ENCODE data around the gene SNRPB2. TPM values are rescaled to one million over a fixed set of nuclear protein-coding genes. Genes with fewer than 3 reads are reported as not detected.

Gene SNRPB2
- total RNA-seq, 2 experiments from 2014 or later: 50.0 to 97.2 TPM

DNA sequence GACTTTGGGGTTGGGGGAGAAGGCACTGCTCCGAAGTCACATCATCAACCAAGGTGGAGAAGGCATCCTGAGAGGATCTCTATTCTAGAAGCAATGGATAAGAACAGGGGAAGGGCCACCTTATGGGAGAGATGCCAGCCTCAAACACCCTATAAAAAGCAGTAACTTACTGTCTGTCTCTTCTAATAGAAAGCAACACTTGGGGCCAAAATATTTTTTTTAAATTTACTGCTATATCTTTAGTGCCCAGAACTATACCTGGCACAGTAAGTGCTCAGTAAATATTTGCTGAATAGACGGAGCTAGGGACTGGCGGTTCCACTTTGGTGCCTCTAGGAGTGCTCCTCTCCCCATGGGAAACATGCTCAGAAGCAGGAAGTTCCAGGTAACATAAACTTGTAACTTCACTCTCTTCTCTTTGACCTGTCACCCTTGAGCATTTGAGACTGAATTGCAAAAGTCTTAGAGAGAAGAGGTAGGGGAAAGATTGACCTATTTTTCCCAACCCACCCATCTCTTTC, 17.5 kb downstream of the SNRPB2 start:
- POLR2A ChIA-PET: no interaction called here
- H3K9me3 ChIP-seq (ENCODE audit: low read length): no peaks in the 10 kb centered on the region

GRCh38 chr20:16748308-16748900, 18.6 kb downstream of the SNRPB2 start, which contains the start of gene OTOR:
Gene OTOR (plus strand): TSS chr20:16748358. CDS start chr20:16748402, 44 bp downstream.
- no peaks in the 10 kb centered on the region for H3K36me3 ChIP-seq (ENCODE audit: insufficient read depth, low read length)
- H4K20me1 ChIP-seq (ENCODE audit: insufficient read depth, low read length): no peaks in the 10 kb centered on the region
- ChIA-PET POLR2A (interaction anchor here (0.8 to 1.7 kb wide), 3 partner anchors 17 to 41 kb away, joined by 3 to 5 read pairs (median 3); no protein-coding TSS in a partner anchor), CTCF (ENCODE audit: unreplicated experiment) (no interaction called here)
- no peaks in the 10 kb centered on the region for H3K9me2 ChIP-seq (ENCODE audit: insufficient read depth, low read length)
- H3K27ac ChIP-seq (ENCODE audit: low read depth, low read length, poor library complexity, severe bottlenecking): no peak within 1 kb of the TSS
- intact Hi-C loops (cut with micrococcal nuclease; ENCODE audit: unreplicated experiment): no loop called here
- H3K9me3 ChIP-seq (ENCODE audit: low read length): no peaks in the 10 kb centered on the region
- no peak within 1 kb of the TSS for H2AFZ ChIP-seq (ENCODE audit: low read length)
- TF ChIP-seq CTCF (conservative IDR thresholded peaks at IDR 0.05; ENCODE audit: low read length) (no peak), EZH2phosphoT487 (IDR thresholded peaks at IDR 0.05; ENCODE audit: borderline replicate concordance, low read depth, low read length) (no peak)
- no TSS peak for BruUV-seq (replicated peaks)
- no peaks in the 10 kb centered on the region for H3K4me1 ChIP-seq (ENCODE audit: insufficient read depth, low read length, poor library complexity, severe bottlenecking)
- no peak within 1 kb of the TSS for H3K4me3 ChIP-seq (ENCODE audit: low read depth, low read length, poor library complexity, severe bottlenecking)
- H3K4me2 ChIP-seq (ENCODE audit: low read length): no peak within 1 kb of the TSS
- H3K79me2 ChIP-seq (ENCODE audit: insufficient read depth, low read depth, low read length): no peaks in the 10 kb centered on the region
- DNase-seq (ENCODE audit: low spot score): no peak

More for the DNA sequence above, 17.5 kb downstream of the SNRPB2 start:
- intact Hi-C loops (cut with micrococcal nuclease; ENCODE audit: unreplicated experiment): no loop called here
- no TSS peak for BruUV-seq (replicated peaks)
- no peak for TF ChIP-seq EZH2phosphoT487 (IDR thresholded peaks at IDR 0.05; ENCODE audit: borderline replicate concordance, low read depth, low read length)
- TF ChIP-seq CTCF (conservative IDR thresholded peaks at IDR 0.05; ENCODE audit: low read length): no peak
- no peaks in the 10 kb centered on the region for H4K20me1 ChIP-seq (ENCODE audit: insufficient read depth, low read length)
- no peak overlapping the region for H3K4me2 ChIP-seq (ENCODE audit: low read length)
- no peaks in the 10 kb centered on the region for H3K9me2 ChIP-seq (ENCODE audit: insufficient read depth, low read length)
- H3K79me2 ChIP-seq (ENCODE audit: insufficient read depth, low read depth, low read length): no peaks in the 10 kb centered on the region
- peaks cover 7% of the 10 kb centered on the region for H3K36me3 ChIP-seq (ENCODE audit: insufficient read depth, low read length)
- H3K27ac ChIP-seq (ENCODE audit: low read depth, low read length, poor library complexity, severe bottlenecking): no peak overlapping the region
- CTCF ChIA-PET (ENCODE audit: unreplicated experiment): no interaction called here
- H3K4me1 ChIP-seq (ENCODE audit: insufficient read depth, low read length, poor library complexity, severe bottlenecking): no peaks in the 10 kb centered on the region
- DNase-seq (ENCODE audit: low spot score): no peak
- H3K4me3 ChIP-seq (ENCODE audit: low read depth, low read length, poor library complexity, severe bottlenecking): no peak overlapping the region
- no peak overlapping the region for H2AFZ ChIP-seq (ENCODE audit: low read length)

DNA sequence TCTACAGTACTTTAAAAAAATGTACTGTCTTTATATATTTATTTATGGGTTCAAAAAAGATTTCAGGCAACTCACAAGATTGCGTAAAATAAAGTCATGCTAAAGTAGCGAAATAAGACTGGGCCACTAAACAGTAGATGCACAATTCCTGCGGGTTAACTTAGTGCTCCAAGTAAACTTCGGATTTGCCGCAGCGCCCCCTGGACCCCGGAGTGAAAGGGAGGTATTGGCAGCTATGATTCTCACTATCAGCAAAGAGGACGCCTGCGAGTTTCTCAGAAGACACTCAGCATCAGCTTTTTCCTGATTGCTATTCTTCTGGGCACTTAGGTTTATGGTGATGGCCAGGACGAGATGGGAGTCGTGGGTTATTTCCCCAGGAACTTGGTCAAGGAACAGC, 19.7 kb downstream of the SNRPB2 start:
- DNase-seq (ENCODE audit: low spot score): no peak
- Histone ChIP-seq H3K27ac (ENCODE audit: low read depth, low read length, poor library complexity, severe bottlenecking) (no peak overlapping the region), H3K4me1 (ENCODE audit: insufficient read depth, low read length, poor library complexity, severe bottlenecking) (no peaks in the 10 kb centered on the region), H3K4me3 (ENCODE audit: low read depth, low read length, poor library complexity, severe bottlenecking) (no peak overlapping the region), H3K9me3 (ENCODE audit: low read length) (no peaks in the 10 kb centered on the region), H3K36me3 (ENCODE audit: insufficient read depth, low read length) (no peaks in the 10 kb centered on the region), H3K9me2 (ENCODE audit: insufficient read depth, low read length) (no peaks in the 10 kb centered on the region), H3K79me2 (ENCODE audit: insufficient read depth, low read depth, low read length) (no peaks in the 10 kb centered on the region), H3K4me2 (ENCODE audit: low read length) (no peak overlapping the region), H2AFZ (ENCODE audit: low read length) (no peak overlapping the region), H4K20me1 (ENCODE audit: insufficient read depth, low read length) (no peaks in the 10 kb centered on the region)
- intact Hi-C loops (cut with micrococcal nuclease; ENCODE audit: unreplicated experiment): no loop called here
- no TSS peak for BruUV-seq (replicated peaks)
- POLR2A ChIA-PET: interaction anchor here (1.1 kb wide), 1 partner anchor 16 kb away, joined by 3 read pairs; no protein-coding TSS in a partner anchor
- CTCF ChIA-PET (ENCODE audit: unreplicated experiment): no interaction called here
- TF ChIP-seq EZH2phosphoT487 (IDR thresholded peaks at IDR 0.05; ENCODE audit: borderline replicate concordance, low read depth, low read length) (no peak), CTCF (conservative IDR thresholded peaks at IDR 0.05; ENCODE audit: low read length) (peak; percentile 60)

All from OCI-LY7 (cell line).